ENCODE results near the gene RFNG.

GRCh38 chr17:82062984-82063368 is 11.4 kb upstream of the RFNG start:
- TF ChIP-seq, protein P1, sequence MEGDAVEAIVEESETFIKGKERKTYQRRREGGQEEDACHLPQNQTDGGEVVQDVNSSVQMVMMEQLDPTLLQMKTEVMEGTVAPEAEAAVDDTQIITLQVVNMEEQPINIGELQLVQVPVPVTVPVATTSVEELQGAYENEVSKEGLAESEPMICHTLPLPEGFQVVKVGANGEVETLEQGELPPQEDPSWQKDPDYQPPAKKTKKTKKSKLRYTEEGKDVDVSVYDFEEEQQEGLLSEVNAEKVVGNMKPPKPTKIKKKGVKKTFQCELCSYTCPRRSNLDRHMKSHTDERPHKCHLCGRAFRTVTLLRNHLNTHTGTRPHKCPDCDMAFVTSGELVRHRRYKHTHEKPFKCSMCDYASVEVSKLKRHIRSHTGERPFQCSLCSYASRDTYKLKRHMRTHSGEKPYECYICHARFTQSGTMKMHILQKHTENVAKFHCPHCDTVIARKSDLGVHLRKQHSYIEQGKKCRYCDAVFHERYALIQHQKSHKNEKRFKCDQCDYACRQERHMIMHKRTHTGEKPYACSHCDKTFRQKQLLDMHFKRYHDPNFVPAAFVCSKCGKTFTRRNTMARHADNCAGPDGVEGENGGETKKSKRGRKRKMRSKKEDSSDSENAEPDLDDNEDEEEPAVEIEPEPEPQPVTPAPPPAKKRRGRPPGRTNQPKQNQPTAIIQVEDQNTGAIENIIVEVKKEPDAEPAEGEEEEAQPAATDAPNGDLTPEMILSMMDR (optimal IDR thresholded peaks at IDR 0.05 in 1 of 3, IDR thresholded peaks at IDR 0.05 in 1 of 3, conservative IDR thresholded peaks at IDR 0.05 in 1 of 3; ENCODE audit: extremely low read depth in 1 of 3, insufficient read depth in 2 of 3, low read length in 3 of 3) = no peak
- no peak for TF ChIP-seq EZH2 (IDR thresholded peaks at IDR 0.05; ENCODE audit: low read length)

All from keratinocyte (primary cell).